Endodermal cell (in vitro differentiated cells): ENCODE measurements around the gene LLPH. TPM values are rescaled to one million over a fixed set of nuclear protein-coding genes. Genes with fewer than 3 reads are reported as not detected.

Source experiments
- DNase-seq: peaks from one replicate; pipeline ENCODE4 v3.0.0-alpha.2; 2017
- H3K27ac ChIP-seq: 2 replicates; pipeline ENCODE4 v1.5.1; 2013; ENCODE audit warnings: mild to moderate bottlenecking, low read depth, low read length, moderate library complexity
- H3K27me3 ChIP-seq: 2 replicates; pipeline ENCODE4 v1.6.1; 2013; ENCODE audit warnings: mild to moderate bottlenecking, low read length, moderate library complexity; ENCODE audit not compliant: insufficient read depth, control insufficient read depth, poor library complexity, severe bottlenecking
- H3K36me3 ChIP-seq: 2 replicates; pipeline ENCODE4 v1.7.0; 2013; ENCODE audit warnings: mild to moderate bottlenecking, low read length, moderate library complexity; ENCODE audit not compliant: control insufficient read depth, insufficient read depth
- H3K4me1 ChIP-seq: one replicate; pipeline ENCODE4 v1.7.0; 2013; ENCODE audit warnings: low read length; ENCODE audit not compliant: control insufficient read depth, insufficient read depth
- H3K4me3 ChIP-seq: 2 replicates; pipeline ENCODE4 v1.5.1; 2013; ENCODE audit warnings: mild to moderate bottlenecking, low read length, moderate library complexity
- H3K9ac ChIP-seq: 2 replicates; pipeline ENCODE4 v1.6.1; 2013; ENCODE audit warnings: mild to moderate bottlenecking, low read length, moderate library complexity; ENCODE audit not compliant: poor library complexity, severe bottlenecking; ENCODE audit errors: extremely low read depth
- H3K9me3 ChIP-seq: 2 replicates; pipeline ENCODE4 v1.6.1; 2013; ENCODE audit warnings: mild to moderate bottlenecking, low read length, moderate library complexity; ENCODE audit not compliant: control insufficient read depth
- H3K27ac Mint-ChIP-seq: 2 replicates; pipeline ENCODE4 v1.8.0; 2020; ENCODE audit warnings: mixed read lengths
- H3K27me3 Mint-ChIP-seq: 2 replicates; pipeline ENCODE4 v1.8.0; 2021; ENCODE audit warnings: mild to moderate bottlenecking, mixed read lengths; ENCODE audit not compliant: insufficient read depth
- H3K36me3 Mint-ChIP-seq: 2 replicates; pipeline ENCODE4 v1.8.0; 2020; ENCODE audit warnings: low read depth, mixed read lengths
- H3K4me1 Mint-ChIP-seq: 2 replicates; pipeline ENCODE4 v1.8.0; 2020; ENCODE audit warnings: mixed read lengths
- H3K4me3 Mint-ChIP-seq: 2 replicates; pipeline ENCODE4 v1.8.0; 2020; ENCODE audit warnings: mild to moderate bottlenecking, moderate library complexity, mixed read lengths
- H3K9me3 Mint-ChIP-seq: 2 replicates; pipeline ENCODE4 v1.8.0; 2020; ENCODE audit warnings: mild to moderate bottlenecking, mixed read lengths
- WGBS, 2 experiments: methylation state at CpG; one replicate each; pipeline versions ENCODE4 v1.1.5 to v1.1.7; 2013; ENCODE audit warnings: missing lambda C conversion rate in 2 of 2, mixed read lengths in 1 of 2; ENCODE audit not compliant: insufficient coverage in 1 of 2, insufficient read length in 1 of 2; 5-methylcytosine and 5-hydroxymethylcytosine counted together
- total RNA-seq, 2 donors: library from RNA; stranded (reverse); fragmentation: NEBNext Ultra II Directional in 1 of 2; extraction: Animal tissue kit (Norgen Biotek cat#: 25700) in 1 of 2; gene quantifications; 2 replicates in 1 of 2; 3 replicates in 1 of 2; pipeline ENCODE4 v1.2.1, GENCODE V29; 2021
- TF ChIP-seq, protein P1 (sequence below): fragments of 200-600 bp; sonication (generic); conservative IDR thresholded peaks from 2 replicates; pipeline ENCODE4 v1.5.0; 2021; ENCODE audit warnings: antibody characterized with exemption, mild to moderate bottlenecking

Gene LLPH
- total RNA-seq, 2 donors from 2014 or later: 16.5 to 25.7 TPM

DNA sequence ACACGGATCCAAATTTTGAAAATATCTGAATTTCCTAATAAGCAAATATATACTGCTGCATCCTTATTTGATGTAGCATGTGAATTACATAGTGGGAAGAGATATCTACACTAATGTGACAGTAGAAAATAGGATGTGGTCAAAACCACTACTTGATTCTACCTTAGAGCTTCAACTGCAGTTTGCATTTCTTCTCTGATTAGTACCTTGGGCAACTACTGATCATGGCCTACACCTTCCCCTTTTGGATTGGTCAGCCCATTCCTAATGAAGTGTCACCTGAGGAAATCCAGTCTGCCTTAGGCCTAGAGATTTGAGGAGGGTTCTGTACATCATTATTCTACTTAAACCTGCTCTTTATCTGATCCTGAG, 10.7 kb downstream of the LLPH start:
- Histone ChIP-seq H3K27ac (no peak overlapping the region), H3K36me3 (peaks cover 37% of the 10 kb centered on the region), H3K27me3 (no peaks in the 10 kb centered on the region), H3K4me1 (no peaks in the 10 kb centered on the region), H3K4me3 (no peak overlapping the region), H3K9me3 (no peaks in the 10 kb centered on the region), H3K9ac (no peak overlapping the region)
- DNase-seq: no peak
- no peaks in the 10 kb centered on the region for H3K4me1 Mint-ChIP-seq
- H3K36me3 Mint-ChIP-seq: peaks cover 27% of the 10 kb centered on the region
- H3K9me3 Mint-ChIP-seq: no peaks in the 10 kb centered on the region
- TF ChIP-seq, protein P1, sequence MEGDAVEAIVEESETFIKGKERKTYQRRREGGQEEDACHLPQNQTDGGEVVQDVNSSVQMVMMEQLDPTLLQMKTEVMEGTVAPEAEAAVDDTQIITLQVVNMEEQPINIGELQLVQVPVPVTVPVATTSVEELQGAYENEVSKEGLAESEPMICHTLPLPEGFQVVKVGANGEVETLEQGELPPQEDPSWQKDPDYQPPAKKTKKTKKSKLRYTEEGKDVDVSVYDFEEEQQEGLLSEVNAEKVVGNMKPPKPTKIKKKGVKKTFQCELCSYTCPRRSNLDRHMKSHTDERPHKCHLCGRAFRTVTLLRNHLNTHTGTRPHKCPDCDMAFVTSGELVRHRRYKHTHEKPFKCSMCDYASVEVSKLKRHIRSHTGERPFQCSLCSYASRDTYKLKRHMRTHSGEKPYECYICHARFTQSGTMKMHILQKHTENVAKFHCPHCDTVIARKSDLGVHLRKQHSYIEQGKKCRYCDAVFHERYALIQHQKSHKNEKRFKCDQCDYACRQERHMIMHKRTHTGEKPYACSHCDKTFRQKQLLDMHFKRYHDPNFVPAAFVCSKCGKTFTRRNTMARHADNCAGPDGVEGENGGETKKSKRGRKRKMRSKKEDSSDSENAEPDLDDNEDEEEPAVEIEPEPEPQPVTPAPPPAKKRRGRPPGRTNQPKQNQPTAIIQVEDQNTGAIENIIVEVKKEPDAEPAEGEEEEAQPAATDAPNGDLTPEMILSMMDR: no peak
- no peaks in the 10 kb centered on the region for H3K27me3 Mint-ChIP-seq
- no peak overlapping the region for H3K4me3 Mint-ChIP-seq
- 100% methylated on average over 1 of the region's 1 CpG; no CpG with 5 or more reads in 1 of the 2 experiments for WGBS, 2 experiments
- no peak overlapping the region for H3K27ac Mint-ChIP-seq

DNA sequence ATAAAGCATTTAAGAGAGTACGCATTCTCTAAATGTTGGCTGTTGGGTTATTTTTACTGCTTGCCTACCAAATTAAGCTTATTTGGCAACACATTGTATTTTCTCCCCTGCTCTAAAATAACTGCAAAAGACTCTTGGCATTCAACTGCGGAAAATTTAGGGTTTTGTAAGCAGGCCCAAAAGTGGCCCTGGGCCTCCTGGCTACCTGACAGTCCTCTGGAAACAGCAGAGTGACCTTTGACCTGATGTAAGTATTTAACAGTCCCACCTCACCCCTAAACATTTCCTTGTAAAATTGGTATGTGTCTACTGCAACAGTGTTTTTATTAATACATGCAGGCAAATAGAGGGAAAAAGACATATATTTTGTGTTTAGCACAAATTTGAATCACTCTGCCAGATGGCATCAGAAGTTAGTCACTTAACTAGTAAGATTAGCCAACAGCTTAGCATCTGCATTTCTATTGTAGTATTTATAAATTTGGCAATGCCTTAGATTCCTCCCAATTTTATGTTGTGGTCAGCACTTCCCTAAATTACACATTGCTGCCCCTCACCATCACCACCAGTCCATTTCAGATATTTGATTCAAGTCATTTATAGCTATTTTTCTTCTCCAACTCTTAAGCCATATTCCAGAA, 11.2 kb downstream of the LLPH start:
- no peaks in the 10 kb centered on the region for H3K4me1 Mint-ChIP-seq
- no peaks in the 10 kb centered on the region for H3K4me1 ChIP-seq
- no peaks in the 10 kb centered on the region for H3K27me3 Mint-ChIP-seq
- no peak overlapping the region for H3K4me3 ChIP-seq
- no peak overlapping the region for H3K27ac Mint-ChIP-seq
- H3K9me3 ChIP-seq: no peaks in the 10 kb centered on the region
- no peak for DNase-seq
- H3K4me3 Mint-ChIP-seq: no peak overlapping the region
- 90 to 100% methylated on average over 1 to 2 of the region's 2 CpGs for WGBS, 2 experiments
- H3K36me3 ChIP-seq: peaks cover 32% of the 10 kb centered on the region
- H3K27me3 ChIP-seq: no peaks in the 10 kb centered on the region
- peaks cover 24% of the 10 kb centered on the region for H3K36me3 Mint-ChIP-seq
- no peak overlapping the region for H3K9ac ChIP-seq
- no peak overlapping the region for H3K27ac ChIP-seq
- TF ChIP-seq, protein P1: no peak
- H3K9me3 Mint-ChIP-seq: no peaks in the 10 kb centered on the region

DNA sequence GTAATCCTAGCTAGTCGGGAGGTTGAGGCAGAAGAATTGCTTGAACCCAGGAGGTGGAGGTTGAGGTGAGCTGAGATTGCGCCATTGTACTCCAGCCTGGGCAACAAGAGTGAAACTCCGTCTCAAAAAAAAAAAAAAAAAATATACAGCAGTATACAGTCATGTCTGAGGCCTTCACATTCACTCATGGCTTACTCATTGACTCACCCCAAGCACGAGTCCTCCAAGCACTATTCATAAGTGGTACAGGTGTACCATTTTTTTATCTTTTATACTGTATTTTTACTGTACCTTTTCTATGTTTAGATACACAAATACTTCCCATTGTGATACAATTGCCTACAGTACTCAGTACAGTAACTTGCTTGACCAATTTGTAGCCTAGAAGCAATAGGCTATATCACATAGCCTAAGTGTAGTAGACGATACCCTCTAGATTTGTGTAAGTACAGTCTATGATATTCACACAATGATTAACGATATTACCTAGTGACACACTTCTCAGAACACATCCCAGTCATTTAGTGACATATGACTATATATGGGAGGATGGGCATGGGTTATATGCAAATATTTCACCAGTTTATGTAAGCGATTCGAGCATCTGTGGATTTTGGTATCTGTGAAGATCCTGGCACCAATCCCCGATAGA, 12.2 kb downstream of the LLPH start:
- Mint-ChIP-seq H3K4me1 (no peaks in the 10 kb centered on the region), H3K4me3 (no peak overlapping the region), H3K27ac (no peak overlapping the region), H3K36me3 (peaks cover 14% of the 10 kb centered on the region), H3K27me3 (no peaks in the 10 kb centered on the region), H3K9me3 (peaks cover 2% of the 10 kb centered on the region)
- Histone ChIP-seq H3K4me1 (no peaks in the 10 kb centered on the region), H3K4me3 (no peak overlapping the region), H3K9ac (no peak overlapping the region), H3K36me3 (peaks cover 22% of the 10 kb centered on the region), H3K27me3 (no peaks in the 10 kb centered on the region), H3K9me3 (no peaks in the 10 kb centered on the region), H3K27ac (no peak overlapping the region)
- WGBS, 2 experiments: 93 to 100% methylated on average over 4 to 6 of the region's 9 CpGs
- DNase-seq: no peak
- TF ChIP-seq, protein P1: no peak
